ENCODE measurements around the gene UTP20. TPM values are rescaled to one million over a fixed set of nuclear protein-coding genes. Genes with fewer than 3 reads are reported as not detected.

UTP20 gene
- total RNA-seq, 4 donors from 2014 or later: 9.3 to 12.6 (median 10.7) TPM

- DNase-seq (ENCODE audit: extremely low spot score): no peak
- Histone ChIP-seq H3K27me3 (no peaks in the 10 kb centered on the region), H3K4me1 (no peaks in the 10 kb centered on the region), H3K27ac (replicated peaks in 1 of 4) (no peak overlapping the region), H3K4me3 (no peak overlapping the region), H3K36me3 (peaks cover 66 to 100% (median 85%) of the 10 kb centered on the region in 4 donors), H3K9me3 (no peaks in the 10 kb centered on the region)
- intact Hi-C loops (cut with DNase I): no loop called here
- no peak for TF ChIP-seq CTCF (IDR thresholded peaks at IDR 0.05)
- no peak for TF ChIP-seq EP300 (IDR thresholded peaks at IDR 0.05)
- no peak for TF ChIP-seq POLR2AphosphoS5 (IDR thresholded peaks at IDR 0.05)
- TF ChIP-seq POLR2A (IDR thresholded peaks at IDR 0.05; ENCODE audit: low read depth): no peak
- 88% methylated on average over 2 of the region's 2 CpGs for WGBS
These were observed 25.9 kb downstream of the UTP20 start for GRCh38 chr12:101305794-101306193.

- TF ChIP-seq POLR2AphosphoS5 (IDR thresholded peaks at IDR 0.05) (no peak), POLR2A (IDR thresholded peaks at IDR 0.05; ENCODE audit: low read depth) (no peak), CTCF (IDR thresholded peaks at IDR 0.05) (no peak), EP300 (IDR thresholded peaks at IDR 0.05) (no peak)
- no peaks in the 10 kb centered on the region for H3K27me3 ChIP-seq
- H3K4me3 ChIP-seq: no peak overlapping the region
- H3K27ac ChIP-seq (replicated peaks in 1 of 4): no peak overlapping the region
- no peak for DNase-seq (ENCODE audit: extremely low spot score)
- intact Hi-C loops (cut with DNase I): no loop called here
- H3K36me3 ChIP-seq: peaks cover 36 to 74% (median 44%) of the 10 kb centered on the region in 4 donors
- no peaks in the 10 kb centered on the region for H3K4me1 ChIP-seq
- H3K9me3 ChIP-seq: no peaks in the 10 kb centered on the region
These were observed 42.6 kb downstream of the UTP20 start for GRCh38 chr12:101322480-101322879.

- Histone ChIP-seq H3K9me3 (no peaks in the 10 kb centered on the region), H3K27me3 (no peaks in the 10 kb centered on the region), H3K4me3 (no peak overlapping the region), H3K4me1 (no peaks in the 10 kb centered on the region), H3K27ac (replicated peaks in 1 of 4) (no peak overlapping the region), H3K36me3 (peaks cover 28 to 74% (median 44%) of the 10 kb centered on the region in 4 donors)
- intact Hi-C loops (cut with DNase I): no loop called here
- WGBS: 96% methylated on average over 1 of the region's 1 CpG
- DNase-seq (ENCODE audit: extremely low spot score): no peak
- TF ChIP-seq CTCF (IDR thresholded peaks at IDR 0.05): no peak
- TF ChIP-seq POLR2A (IDR thresholded peaks at IDR 0.05; ENCODE audit: low read depth): no peak
- TF ChIP-seq POLR2AphosphoS5 (IDR thresholded peaks at IDR 0.05): no peak
- TF ChIP-seq EP300 (IDR thresholded peaks at IDR 0.05): no peak
These were observed 43.4 kb downstream of the UTP20 start for GRCh38 chr12:101323255-101323654.

- H3K9me3 ChIP-seq: no peaks in the 10 kb centered on the region
- WGBS: 96% methylated on average over 3 of the region's 3 CpGs
- H3K36me3 ChIP-seq: peaks cover 40 to 74% (median 54%) of the 10 kb centered on the region in 4 donors
- H3K4me1 ChIP-seq: no peaks in the 10 kb centered on the region
- TF ChIP-seq EP300 (IDR thresholded peaks at IDR 0.05) (no peak), POLR2A (IDR thresholded peaks at IDR 0.05; ENCODE audit: low read depth) (no peak), POLR2AphosphoS5 (IDR thresholded peaks at IDR 0.05) (no peak), CTCF (IDR thresholded peaks at IDR 0.05) (no peak)
- intact Hi-C loops (cut with DNase I): no loop called here
- DNase-seq (ENCODE audit: extremely low spot score): no peak
- no peak overlapping the region for H3K27ac ChIP-seq (replicated peaks in 1 of 4)
- no peaks in the 10 kb centered on the region for H3K27me3 ChIP-seq
- no peak overlapping the region for H3K4me3 ChIP-seq
These were observed 45.7 kb downstream of the UTP20 start for GRCh38 chr12:101325590-101325989.

GRCh38 chr12:101327051-101327450 lies 47.1 kb downstream of the UTP20 start:
- no peaks in the 10 kb centered on the region for H3K4me1 ChIP-seq
- H3K27me3 ChIP-seq: no peaks in the 10 kb centered on the region
- 92% methylated on average over 8 of the region's 8 CpGs for WGBS
- H3K4me3 ChIP-seq: no peak overlapping the region
- peaks cover 31 to 71% (median 49%) of the 10 kb centered on the region in 4 donors for H3K36me3 ChIP-seq
- H3K27ac ChIP-seq (replicated peaks in 1 of 4): no peak overlapping the region
- intact Hi-C loops (cut with DNase I): no loop called here
- no peaks in the 10 kb centered on the region for H3K9me3 ChIP-seq
- TF ChIP-seq EP300 (IDR thresholded peaks at IDR 0.05) (no peak), POLR2AphosphoS5 (IDR thresholded peaks at IDR 0.05) (no peak), POLR2A (IDR thresholded peaks at IDR 0.05; ENCODE audit: low read depth) (no peak), CTCF (IDR thresholded peaks at IDR 0.05) (no peak)
- no peak for DNase-seq (ENCODE audit: extremely low spot score)
